ENCODE data around the gene TCEAL7.
A peak's percentile ranks its signal among the peaks of the same experiment; 100 is the strongest.
"Not testable (repeated sequence)": the region's sequence is repeated elsewhere in the genome, so short reads cannot be mapped to it uniquely, and the experiment has no call there.

The TCEAL7 gene, protein sequence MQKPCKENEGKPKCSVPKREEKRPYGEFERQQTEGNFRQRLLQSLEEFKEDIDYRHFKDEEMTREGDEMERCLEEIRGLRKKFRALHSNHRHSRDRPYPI

DNA sequence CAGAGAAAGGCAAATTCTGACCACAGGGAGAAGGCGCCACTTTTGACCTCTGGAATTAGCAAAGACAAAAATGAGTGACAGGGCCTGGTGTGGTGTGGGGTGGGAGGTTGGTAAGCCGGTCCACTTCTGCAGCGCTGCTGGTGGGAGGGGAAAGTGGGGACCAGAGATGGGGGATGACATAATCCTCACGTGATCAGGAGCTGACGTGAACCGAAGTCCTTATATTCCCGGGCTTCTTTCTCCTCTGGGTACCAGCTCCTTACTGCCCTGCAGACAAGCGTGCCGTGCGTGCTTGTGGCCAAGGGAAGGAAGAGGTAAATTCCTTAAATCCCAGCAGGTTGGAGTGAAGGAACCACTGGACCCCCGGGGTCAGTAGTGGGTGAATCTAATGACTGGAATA, at the start of gene TCEAL7:
TCEAL7 (plus strand) TSS at position 249 of the 400 bp plus-strand sequence. CDS start 1,165 bp downstream, outside the sequence.
- Histone ChIP-seq H3K27ac (no peak within 1 kb of the TSS), H3K4me3 (no peak within 1 kb of the TSS)

DNA sequence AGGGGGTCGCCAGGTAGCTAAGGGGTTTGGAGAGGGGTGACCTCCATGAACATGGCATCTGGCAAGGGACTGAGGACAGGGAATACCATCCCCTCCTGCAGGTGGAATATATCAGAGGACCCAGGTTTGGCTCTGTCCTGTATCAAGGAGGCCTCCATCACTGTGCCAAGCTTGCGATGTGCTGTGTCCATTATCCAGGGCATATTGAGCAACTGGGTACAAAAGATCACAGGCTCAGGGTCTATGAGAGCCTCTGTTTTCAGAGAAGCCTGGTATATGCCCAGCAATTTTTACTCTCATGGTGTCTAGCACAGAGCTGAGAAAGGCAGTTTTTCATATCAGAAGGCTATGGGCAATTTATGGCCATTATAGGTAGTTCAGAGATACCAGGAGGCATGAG, 36.9 kb upstream of the TCEAL7 start:
- H3K4me3 ChIP-seq: no peak overlapping the region
- H3K27ac ChIP-seq: no peak overlapping the region

DNA sequence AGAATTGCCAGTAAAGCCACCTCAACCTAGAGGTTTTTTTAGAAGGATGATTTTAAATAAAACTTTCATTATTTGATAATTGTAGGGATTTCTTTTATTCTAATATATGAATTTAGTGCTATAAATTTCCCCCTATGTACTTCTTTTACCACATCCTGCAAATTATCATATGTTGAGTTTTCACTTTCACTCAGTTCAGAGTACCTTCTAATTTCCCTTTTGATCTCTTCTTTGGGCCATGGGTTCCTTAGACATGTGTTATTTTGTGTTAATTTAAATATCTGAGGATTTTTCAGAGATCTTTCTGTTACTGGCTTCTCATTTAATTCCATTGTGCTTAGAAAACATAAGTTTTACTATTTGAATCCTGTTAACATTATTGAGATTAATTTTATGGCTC, 25.3 kb upstream of the TCEAL7 start:
- H3K27ac ChIP-seq: no peak overlapping the region
- no peak overlapping the region for H3K4me3 ChIP-seq

DNA sequence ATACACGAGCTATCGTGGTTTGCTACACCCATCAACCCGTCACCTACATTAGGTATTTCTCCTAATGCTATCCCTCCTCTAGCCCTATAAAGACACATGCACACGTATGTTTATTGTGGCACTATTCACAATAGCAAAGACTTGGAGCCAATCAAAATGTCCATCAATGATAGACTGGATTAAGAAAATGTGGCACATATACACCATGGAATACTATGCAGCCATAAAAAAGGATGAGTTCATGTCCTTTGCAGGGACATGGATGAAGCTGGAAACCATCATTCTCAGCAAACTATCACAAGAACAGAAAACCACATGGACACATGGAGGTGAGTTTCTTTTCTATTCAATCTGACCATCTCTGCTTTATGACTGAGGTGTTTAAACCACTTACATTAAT, 24.4 kb upstream of the TCEAL7 start:
- H3K27ac ChIP-seq, H3K4me3 ChIP-seq: not testable (repeated sequence)

DNA sequence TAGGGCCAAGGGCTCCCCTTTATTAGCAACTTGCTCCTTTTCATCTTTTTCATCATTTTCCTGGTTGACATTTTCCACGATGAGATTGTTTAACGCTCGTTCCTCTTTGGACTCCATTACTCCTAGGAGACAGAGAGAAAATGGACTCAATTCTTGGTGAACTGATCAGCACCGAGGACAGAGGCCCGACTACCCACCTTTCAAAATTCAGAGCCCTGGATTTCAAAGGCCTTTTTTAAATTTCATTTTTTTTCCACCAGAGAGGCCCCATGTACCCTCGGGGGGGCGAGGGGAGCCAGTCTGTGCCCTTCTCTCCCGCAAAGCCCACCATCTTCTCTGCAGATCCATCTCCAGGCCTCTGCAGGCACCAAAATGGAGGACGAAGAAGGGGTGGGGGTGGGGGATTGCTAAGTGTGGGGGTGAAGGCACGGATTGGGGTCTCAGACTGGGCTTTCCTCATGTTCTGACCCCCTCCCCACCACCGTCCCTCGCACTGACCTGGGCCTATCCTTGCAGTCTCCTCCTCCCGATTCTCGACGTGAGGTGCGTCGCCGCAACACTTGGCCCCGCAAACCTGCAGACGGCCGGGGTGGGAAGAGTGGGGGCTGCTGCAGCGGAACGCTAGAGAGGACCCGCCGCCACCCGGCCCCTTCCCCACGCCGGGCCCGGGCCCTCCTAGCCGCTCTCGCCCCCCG, 20.0 kb upstream of the TCEAL7 start:
- Histone ChIP-seq H3K27ac (peak overlapping the region in 6 of 21 experiments; percentile 18 to 76 (median 60)), H3K4me3 (peak overlapping the region; percentile 31 to 65 (median 43))

DNA sequence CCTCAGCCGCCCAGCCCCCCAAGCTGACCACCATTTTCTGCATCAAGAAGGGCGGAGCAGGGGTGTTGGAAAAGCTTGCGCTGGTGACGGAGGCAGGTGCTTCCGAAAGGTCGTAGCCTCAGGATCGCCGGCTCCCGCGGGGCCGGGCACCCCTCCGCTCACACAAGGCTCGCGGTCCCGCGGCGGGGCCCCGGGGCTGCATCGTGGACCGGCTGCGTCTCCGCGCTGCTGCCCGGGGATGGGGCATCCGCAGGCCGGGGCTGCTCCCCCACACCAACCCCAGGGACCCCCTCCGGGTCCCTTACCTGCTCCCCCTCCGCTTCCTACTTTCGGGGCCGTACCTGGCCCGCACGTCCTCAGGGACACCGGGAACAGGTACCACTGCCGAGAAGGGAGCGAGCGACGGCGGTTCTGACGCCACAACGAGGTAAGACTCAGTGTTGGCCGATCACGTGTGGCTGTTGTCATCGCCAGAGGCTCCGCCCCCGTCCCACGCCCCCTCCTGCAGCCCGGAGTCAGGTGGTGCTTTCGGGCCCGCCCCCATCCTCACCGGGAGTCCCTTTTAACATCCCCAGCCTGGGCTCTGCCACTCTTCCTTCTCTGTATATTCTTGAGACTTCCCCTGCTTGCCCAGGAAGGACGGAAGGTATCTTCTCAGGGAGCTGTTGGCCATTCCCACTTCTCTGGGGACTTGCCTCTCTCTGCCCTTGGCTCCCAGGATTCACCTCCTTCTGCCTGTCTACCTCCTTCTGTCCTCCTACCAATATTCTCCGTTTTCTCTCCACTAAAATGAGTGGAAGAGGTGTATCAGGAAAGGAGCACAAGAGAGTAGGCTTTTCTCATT, 19.3 kb upstream of the TCEAL7 start, which contains the start of gene BEX2:
BEX2 (minus strand) TSS at position 436 of the 844 bp plus-strand sequence. CDS start 1,014 bp downstream, outside the sequence.
- Histone ChIP-seq H3K4me3 (peak within 1 kb of the TSS; percentile 31 to 65 (median 43)), H3K27ac (peak within 1 kb of the TSS in 6 of 21 experiments; percentile 18 to 76 (median 60))

DNA sequence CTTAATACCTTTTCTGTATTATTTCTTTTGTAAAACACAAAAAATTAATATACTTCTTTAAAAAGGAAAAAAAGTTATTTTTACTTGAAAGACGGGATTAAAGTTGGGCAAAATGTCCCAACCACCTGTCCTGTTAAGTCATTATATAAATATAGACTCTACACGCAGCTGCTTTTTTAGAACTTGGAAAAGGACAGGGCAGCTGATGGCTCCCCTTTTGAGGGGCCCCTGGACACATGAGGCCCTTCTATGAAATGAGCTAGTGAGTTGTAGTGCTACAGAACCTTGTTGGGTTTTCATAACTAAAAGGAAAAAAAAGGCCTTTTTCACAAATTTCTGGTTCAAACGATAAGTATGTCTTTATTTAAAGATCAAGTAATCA, 18.6 kb upstream of the TCEAL7 start:
- no peak overlapping the region for H3K27ac ChIP-seq
- no peak overlapping the region for H3K4me3 ChIP-seq

DNA sequence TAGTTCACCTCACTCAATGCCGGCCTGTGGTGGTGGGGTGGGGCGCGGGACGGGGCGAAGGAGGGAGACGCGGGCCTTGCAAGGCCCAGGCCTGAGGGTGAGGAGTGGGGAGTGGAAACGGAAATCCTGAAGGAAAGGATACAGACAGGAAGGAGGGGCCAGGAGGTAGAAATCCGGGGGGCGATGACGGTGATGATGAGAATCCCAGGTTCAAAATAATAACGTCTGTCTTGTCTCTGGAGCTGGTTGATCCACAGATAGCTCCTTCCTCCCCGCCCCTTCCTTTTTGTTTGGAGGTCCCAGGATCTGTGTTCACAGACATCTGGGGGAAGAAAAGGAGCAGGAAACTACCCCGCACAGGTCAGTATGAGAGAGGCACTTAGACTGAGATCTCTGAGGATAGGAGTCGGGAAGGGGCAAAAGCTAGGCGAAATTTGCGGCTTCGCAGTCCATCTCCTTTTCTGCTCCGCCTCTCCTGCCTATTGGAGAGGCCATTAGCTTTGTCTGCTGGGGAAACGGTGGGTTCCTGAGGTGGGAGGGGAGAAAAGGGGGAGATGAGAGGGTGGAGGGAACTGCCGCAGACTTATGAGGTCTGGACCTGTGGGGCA, 746 bp downstream of the TCEAL7 start:
- no peak overlapping the region for H3K27ac ChIP-seq
- H3K4me3 ChIP-seq: no peak overlapping the region

DNA sequence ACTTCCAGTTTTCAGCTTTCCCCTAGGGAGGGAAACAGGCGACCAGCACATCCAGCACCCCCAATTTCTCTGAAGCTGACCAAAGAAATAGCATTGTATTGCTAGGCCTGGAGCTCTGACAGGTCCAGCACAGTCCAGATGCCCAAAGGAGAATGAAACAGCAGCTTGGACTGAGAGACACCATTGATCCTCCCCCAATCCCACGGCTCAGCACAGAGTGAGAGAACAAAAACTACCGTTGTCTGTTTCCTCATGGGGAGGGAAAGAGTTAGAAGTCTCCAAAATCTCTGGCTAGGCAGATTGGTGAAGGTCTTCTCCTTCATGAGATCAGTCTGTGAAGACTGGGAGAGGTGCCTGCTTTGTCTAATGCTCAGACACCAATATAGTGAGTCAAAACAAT, 8.6 kb downstream of the TCEAL7 start:
- Histone ChIP-seq H3K4me3 (no peak overlapping the region), H3K27ac (no peak overlapping the region)

DNA sequence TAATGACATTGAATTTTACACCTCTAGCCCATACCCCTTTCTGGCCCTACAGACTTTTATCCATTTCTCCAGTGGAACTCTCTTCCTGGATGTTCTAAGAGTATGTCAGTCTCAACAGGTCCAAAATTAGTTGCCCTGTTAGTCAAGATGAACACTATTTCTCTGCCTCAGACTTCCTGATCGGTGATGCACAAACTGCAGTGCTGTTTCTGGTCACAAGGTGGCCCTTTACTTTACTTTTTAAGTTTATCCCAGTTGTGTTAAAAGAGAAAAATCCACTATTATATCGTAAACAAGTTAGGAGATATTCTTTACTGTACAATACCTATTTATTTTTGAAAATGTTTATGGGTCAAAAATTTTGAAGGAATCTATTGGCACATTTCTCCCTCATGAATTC, 13.1 kb downstream of the TCEAL7 start:
- Histone ChIP-seq H3K4me3 (no peak overlapping the region), H3K27ac (no peak overlapping the region)

DNA sequence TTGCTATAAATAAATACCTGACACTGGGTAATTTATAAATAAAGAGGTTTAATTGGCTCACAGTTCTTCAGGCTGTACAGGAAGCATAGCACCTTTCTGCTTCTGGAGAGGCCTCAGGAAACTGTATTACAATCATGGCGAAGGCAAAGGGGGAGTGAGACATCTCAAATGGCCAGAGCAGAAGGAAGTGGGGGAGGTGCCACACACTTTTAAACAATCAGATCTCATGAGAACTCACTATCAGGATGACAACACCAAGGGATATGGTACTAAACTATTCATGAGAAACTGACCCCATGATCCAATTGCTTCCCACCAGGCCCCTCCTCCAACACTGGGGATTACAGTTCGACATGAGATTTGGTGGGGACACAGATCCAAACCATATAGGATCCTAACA, 14.6 kb downstream of the TCEAL7 start:
- H3K4me3 ChIP-seq: no peak overlapping the region
- H3K27ac ChIP-seq: no peak overlapping the region

DNA sequence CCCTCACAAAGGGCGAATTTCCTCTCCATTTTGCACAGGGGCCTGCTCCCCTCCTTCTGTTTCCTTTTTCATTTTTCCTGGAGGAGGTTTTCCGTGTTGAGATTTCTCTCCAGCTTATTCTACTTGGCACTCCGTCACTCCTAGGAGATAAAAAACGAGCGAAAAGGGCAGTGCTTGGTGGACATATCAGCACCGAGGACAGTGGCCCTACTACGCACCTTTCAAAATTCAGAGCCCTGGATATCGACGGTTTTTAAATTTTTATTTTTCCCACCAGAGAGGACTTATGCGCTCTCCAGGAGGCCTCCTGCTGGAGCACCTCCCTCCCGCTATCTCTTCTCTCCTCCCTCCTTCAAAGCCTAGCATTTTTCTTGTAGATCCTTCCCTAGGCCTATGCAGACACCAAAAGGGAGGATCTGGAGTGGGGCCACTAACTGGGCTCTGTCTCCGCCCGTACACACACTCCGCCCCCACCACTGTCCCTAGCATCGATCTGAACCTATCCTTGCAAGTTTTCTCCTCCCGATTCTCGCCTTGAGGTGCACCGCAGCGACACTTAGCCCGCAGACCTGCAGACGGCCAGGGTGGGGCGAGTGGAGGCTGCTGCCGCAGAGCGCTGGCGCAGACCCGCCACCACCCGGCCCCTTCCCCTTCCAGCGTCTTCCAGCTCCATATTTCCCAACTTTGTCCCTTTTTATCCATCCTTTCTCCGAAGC, 17.8 kb downstream of the TCEAL7 start:
- no peak overlapping the region for H3K4me3 ChIP-seq
- H3K27ac ChIP-seq: no peak overlapping the region

DNA sequence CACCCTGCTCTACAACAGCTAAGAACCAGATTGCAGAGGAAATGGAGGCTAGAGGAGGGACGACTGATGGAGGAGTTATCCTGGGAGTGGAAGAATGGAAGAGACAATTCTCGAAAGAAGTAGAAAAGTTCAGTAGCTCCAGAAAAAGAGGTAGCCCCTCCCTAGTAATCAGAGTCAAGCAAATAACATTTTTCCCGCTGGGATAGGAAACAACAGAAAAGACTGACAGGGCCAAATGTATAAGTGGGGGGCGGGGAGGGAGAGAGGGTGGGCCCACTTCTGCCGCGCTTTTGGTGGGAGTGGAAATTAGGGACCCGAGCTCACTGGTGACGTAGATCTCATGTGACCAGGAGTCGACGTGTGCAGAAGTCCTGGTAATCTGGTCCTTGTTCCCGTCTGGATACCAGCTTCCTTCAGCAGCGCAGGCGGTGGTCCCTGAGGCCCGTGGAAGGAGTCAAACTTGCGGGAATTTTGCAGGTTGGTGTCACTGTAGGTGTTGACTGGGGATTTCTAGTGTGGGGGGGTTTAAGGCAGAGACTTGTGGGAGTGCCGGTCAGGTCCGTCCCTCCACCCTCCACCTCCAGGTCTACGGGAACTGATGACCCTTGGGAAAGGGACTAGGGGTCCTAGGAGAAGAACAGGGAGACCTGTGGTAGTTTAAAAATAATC, 26.2 kb downstream of the TCEAL7 start, which contains the start of gene TCEAL9:
TCEAL9 (plus strand) TSS at position 377 of the 669 bp plus-strand sequence. CDS start 1,179 bp downstream, outside the sequence.
- H3K4me3 ChIP-seq: peak within 1 kb of the TSS; percentile 43 to 57 (median 50)
- peak within 1 kb of the TSS; percentile 39 to 88 (median 77) for H3K27ac ChIP-seq

DNA sequence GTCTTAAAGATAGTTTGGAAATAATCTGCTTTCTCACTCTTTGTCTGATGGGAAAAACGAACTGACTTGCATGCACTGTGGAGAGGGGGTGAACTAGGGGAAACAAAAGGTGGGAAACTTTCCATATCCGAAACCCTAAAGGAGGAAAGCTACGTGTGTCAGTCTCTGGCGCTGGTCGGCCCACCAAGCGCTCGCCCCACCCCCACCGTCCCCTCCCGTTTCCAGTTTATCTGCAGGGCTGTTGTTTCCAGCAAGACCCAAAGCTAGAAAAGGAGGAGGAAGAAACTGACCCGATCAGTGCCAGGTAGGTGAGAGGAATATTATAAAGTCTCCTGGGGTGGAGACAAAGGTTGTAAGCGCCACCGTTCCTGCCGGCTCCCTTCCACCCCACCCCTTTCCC, 26.8 kb downstream of the TCEAL7 start:
- Histone ChIP-seq H3K27ac (peak overlapping the region; percentile 39 to 88 (median 77)), H3K4me3 (peak overlapping the region; percentile 43 to 57 (median 50))

DNA sequence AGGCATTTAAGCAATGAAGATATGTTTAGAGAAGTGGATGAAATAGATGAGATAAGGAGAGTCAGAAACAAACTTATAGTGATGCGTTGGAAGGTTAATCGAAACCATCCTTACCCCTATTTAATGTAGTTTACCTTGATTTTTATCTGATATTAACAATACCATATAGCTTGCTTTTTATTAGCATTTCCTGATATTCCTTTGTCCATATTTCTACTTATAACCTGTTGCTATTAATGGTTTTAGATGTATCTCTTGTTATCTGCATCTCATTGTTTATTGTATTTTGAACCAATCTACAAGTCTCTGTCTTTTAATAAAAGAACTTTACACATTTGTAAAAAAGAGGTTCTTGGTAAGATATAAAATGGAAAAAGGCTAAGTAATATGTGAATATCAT, 27.8 kb downstream of the TCEAL7 start:
- Histone ChIP-seq H3K4me3 (peak overlapping the region in 1 of 7 experiments; percentile 57), H3K27ac (peak overlapping the region in 1 of 21 experiments; percentile 83)

DNA sequence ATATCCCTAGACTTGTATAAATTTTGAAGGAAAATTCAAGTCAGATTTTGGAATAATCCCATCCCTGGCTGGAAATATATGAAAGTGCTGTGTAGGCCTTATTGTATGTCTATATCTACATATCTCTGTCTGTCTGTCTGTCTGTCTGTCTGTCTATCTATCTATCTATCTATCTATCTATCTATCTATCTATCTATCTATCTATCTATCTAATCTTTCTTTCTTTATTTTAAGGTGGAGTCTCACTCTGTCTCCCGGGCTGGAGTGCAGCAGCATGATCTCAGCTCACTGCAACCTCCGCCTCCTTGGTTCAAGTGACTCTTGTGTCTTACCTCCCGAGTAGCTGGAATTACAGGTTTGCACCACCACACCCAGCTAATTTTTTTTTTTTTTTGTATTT, 29.6 kb downstream of the TCEAL7 start:
- H3K27ac ChIP-seq, H3K4me3 ChIP-seq: not testable (repeated sequence)

DNA sequence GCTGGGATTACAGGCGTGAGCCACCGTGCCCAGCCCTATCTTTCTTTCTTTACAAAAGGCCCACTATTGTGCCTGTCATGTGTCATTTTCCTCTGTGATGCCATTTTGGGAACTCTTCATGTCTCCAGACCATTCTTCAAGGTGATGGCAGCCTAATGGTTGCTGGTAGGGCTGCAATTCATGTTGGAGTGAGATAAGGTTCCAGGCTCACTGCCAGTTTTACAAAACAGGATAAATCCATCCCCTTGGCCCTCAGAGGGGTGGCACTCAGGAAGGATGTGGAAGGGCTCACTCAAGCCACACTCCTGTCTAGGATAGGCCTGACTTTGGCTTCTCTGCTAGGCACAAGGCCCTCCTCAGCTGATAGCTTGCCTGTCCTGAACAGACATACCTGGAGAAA, 30.1 kb downstream of the TCEAL7 start:
- no peak overlapping the region for H3K27ac ChIP-seq

DNA sequence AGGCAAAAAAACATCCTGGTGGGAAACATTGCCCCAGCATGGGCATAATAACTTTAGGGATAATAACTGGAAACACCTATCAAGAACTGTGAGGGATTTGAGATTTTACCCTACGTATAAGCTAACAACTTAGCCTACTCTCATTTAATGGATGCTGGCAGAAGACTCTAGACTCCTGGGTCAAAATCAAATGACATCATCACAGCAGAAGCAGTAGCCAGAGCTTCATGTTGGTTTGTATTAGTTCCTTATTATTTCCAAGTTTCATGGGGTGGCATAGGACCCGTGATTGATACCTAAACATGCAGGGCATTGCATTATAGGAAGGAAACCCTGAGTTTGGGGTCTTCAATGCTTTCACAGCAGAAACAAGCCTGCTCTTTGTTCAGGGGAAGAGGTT, 30.9 kb downstream of the TCEAL7 start:
- H3K27ac ChIP-seq: no peak overlapping the region
- no peak overlapping the region for H3K4me3 ChIP-seq

More for the DNA sequence above, 30.1 kb downstream of the TCEAL7 start:
- no peak overlapping the region for H3K4me3 ChIP-seq

DNA sequence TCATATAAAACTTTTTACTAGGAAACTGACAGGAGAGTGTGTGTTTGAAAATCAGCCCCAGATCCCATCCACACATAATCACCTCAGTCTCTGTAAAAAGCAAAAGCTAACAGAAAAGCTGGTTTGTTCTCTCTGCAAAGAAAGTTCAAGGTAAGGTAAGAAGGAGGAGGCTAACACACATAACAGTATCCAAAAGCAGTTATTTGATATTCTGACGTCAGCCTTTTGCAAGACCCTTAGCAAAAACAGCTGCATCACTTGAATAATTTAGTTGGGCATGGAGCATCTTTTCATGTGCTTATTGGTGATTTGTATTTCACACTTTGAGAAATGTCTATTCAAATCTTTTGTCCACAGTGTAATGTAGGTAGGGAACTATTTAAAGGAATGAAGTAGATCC, 31.8 kb downstream of the TCEAL7 start:
- Histone ChIP-seq H3K4me3 (no peak overlapping the region), H3K27ac (no peak overlapping the region)
